ENCODE results near the gene TRIM59.
A peak's percentile ranks its signal among the peaks of the same experiment; 100 is the strongest.
"Not testable (repeated sequence)": the region's sequence is repeated elsewhere in the genome, so short reads cannot be mapped to it uniquely, and the experiment has no call there.

TRIM59 gene

DNA sequence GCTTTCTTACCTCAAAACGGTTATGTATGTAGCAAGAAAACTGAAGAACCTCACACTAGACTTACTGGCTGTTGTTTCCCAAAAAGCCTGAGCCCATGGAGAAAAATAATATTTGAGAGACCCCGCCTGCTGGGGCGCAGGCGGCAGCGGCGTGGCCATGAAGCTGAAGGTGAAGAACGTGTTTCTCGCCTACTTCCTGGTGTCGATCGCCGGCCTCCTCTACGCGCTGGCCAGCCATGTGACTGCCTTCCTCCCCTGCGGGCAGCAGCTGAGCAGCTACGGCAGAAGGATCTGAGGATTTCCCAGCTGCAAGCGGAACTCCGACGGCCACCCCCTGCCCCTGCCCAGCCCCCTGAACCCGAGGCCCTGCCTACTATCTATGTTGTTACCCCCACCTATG, 2.7 kb upstream of the TRIM59 start:
- not testable (repeated sequence) for DNase-seq

- no peak for DNase-seq
Measured at GRCh38 chr3:160451602-160452001, 2.0 kb upstream of the TRIM59 start.

DNA sequence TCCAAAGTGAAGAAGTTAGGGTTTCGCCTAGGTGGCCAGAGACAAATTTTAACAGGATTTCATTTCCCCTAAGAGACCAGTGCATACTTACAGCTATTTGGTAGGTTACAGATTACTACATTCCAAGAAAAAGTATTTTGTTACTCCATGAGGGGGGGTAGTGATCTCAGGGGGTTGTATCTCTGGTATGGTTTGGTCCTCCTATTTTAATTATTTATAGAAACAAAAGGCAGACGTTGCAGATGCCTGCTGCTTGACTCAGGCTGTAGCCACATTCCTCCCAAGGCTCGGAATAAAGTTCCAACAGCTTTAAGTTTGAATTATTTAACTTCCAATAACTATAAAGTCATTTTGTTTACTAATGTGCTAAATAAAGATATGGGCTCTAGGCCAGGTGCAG, 1.3 kb upstream of the TRIM59 start:
- no peak for DNase-seq

DNA sequence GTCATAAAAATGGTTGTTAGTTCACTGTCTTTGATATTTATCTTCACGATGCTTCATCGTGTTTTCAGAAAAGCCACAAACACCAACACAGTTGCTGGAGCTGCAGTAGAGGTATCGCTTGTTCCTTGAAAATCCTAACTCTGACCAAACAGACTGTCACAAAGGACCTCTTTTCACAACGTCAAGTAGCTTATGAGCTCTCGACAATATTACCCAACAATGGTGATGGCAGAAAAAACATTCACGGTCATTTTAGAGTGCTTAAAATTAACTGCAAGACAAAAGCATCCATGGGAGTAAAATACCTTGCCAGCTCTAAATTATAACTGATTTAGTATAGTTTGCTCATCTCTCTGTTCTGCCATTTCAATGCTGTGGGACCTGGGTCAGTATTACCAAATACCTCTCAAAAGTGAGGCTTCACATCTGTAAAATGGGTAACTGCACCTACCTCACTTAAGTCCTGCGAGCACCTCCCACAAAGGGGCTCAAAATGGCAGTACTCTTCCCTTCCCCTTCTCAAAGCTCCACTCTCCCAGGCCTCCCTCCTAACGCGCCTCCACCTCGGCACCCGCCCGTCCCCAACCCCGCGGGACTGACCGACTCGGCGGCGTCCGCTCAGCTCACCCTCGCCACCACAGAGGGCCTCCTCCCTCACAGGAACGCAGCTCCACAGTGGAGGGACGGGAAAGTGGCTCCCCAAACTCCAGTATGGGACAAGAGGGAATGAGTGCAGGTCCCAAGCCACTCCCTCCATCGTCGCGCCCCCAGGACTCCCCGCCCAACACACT, 546 bp downstream of the TRIM59 start:
- DNase-seq, result peak; percentile 45

DNA sequence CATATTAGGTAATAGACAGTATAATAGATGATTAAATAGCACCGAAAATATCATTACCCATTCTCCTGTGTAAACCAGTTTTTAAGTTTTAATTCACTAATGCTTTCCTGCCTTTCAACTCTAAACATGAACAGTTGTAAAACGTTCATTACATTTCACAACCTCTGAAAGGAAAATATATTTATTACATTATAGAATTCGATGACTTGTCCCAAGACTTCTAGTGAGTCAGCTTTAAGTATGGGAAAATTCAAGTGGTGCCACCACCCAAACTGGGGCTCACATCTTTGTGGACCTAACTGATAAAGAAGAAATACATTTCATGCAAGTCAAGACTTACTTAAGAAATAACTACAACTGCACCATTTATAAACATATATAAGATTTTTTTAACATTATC, 2.0 kb downstream of the TRIM59 start:
- DNase-seq, result no peak

- no peak for DNase-seq
Measured at GRCh38 chr3:160446522-160447056, 3.0 kb downstream of the TRIM59 start.

- DNase-seq, result no peak
Measured at GRCh38 chr3:160445854-160446253, 3.7 kb downstream of the TRIM59 start.

GRCh38 chr3:160444411-160444810, 5.2 kb downstream of the TRIM59 start:
- DNase-seq, result no peak

GRCh38 chr3:160440687-160441086, 8.9 kb downstream of the TRIM59 start:
- DNase-seq, result no peak

GRCh38 chr3:160437083-160437455, 12.5 kb downstream of the TRIM59 start:
- DNase-seq, result no peak

- no peak for DNase-seq
Measured at GRCh38 chr3:160435747-160436146, 13.8 kb downstream of the TRIM59 start.

DNA sequence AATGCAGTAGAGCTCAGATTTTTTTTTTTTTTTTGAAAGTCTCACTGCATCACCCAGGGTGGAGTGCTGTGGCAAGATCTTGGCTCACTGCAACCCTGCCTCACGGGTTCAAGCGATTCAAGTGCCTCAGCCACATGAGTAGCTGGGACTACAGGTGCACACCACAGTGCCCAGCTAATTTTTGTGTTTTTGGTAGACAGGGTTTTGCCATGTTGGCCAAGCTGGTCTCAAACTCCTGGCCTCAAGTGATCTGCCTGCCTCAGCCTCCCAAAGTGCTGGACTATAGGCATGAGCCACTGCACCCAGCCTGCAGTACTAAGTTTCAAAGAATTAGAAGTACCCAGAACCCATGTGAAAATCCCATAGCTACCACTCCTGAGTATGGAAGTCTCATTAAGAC, 14.5 kb downstream of the TRIM59 start:
- DNase-seq, result no peak

DNA sequence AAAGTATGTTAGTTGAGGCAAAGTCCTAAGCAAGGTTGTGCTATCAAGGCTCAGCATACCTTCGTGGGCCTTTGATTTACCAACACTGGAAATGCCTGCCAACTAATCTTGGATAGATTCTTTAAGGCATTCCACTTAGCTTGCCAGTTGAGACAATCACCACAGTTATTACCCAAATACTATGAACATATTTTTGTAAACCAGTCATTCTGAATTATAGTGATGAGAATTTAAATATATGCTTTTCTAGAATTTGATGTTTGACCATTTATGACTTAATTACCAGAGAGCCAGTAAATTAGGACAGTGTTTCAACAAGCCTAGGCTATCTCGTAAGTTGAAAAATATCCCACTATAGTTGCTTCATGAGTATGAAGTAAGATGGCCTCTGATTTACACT, 15.5 kb downstream of the TRIM59 start:
- no peak for DNase-seq

GRCh38 chr3:160427832-160428424, 21.7 kb downstream of the TRIM59 start:
- no peak for DNase-seq

DNA sequence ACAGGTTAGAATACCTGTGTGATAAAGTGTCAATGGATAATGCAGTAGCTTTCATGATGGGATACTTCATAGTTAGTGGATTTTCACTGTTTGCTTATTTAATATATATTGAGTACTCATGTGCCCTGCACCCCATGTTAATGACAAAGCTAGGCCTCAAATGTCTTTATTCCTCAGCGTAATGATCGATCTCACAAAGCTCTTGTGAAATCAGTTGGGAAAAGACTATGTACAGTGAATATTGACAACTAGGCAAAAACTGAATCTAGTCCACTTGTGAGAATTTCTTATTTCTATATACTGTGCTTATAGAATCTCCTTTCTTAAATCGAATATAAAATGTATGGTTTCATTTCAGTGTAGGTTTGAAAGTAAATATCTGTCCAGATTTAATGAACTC, 32.3 kb downstream of the TRIM59 start:
- no peak for DNase-seq

DNA sequence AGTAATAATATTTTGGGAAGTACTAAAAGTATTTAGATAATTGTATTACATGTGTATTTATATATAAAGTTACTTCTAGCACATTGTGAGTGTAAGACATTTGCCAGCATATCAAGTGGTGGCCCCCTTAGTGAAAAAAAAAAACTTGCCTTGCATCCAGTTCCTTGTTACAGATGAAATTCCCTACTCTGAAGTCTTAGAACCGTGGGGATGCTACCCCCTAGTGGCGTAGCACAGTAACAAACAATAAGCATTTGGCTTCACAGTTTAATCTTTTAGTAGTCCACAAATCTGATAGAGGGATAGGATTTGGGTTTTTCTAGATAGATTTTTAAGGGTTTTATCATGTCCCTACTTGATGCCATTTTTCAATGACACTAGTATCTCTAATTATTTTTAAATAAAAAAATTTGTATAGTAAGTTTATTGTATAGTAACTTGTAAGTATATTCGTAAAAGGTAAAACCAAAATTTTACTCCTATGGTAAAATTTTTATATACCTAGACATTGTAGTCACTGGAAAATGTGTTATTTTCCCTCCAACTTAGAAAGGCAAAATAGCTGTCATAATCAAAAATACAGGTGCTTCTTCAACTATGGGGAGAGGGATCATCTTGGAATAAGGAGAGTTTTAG, 35.9 kb downstream of the TRIM59 start:
- DNase-seq, result peak; percentile 51

GRCh38 chr3:160412477-160412876, 37.1 kb downstream of the TRIM59 start:
- DNase-seq, result no peak

GRCh38 chr3:160409812-160410610, 39.6 kb downstream of the TRIM59 start:
- DNase-seq, result no peak

GRCh38 chr3:160403796-160404470, 45.7 kb downstream of the TRIM59 start:
- no peak for DNase-seq

GRCh38 chr3:160403028-160403545, 46.5 kb downstream of the TRIM59 start:
- no peak for DNase-seq

- no peak for DNase-seq
Measured at GRCh38 chr3:160402221-160403027, 47.2 kb downstream of the TRIM59 start.

Data from stimulated activated naive CD4-positive, alpha-beta T cell treated with Interleukin-2 at 50 U/mL for 16 hours (primary cell).